Choroid plexus epithelial cell (primary cell): ENCODE results near the gene LRRC47.
"Not testable (repeated sequence)": the region's sequence is repeated elsewhere in the genome, so short reads cannot be mapped to it uniquely, and the experiment has no call there.

ENCODE experiments used
- DNase-seq: peaks from one replicate; pipeline ENCODE4 v3.0.0-alpha.2; 2010; ENCODE audit warnings: low read depth
- H3K4me3 ChIP-seq: 2 replicates; pipeline ENCODE4 v1.5.1; 2011; ENCODE audit warnings: low read depth, mild to moderate bottlenecking, control low read depth, low read length, moderate library complexity
- CTCF ChIP-seq: conservative IDR thresholded peaks from 2 replicates; pipeline ENCODE4 v1.5.1; 2011; ENCODE audit warnings: low read depth, mild to moderate bottlenecking, control low read depth, inconsistent platforms, low read length, moderate library complexity

LRRC47 gene

GRCh38 chr1:3816331-3817137, 20.2 kb upstream of the LRRC47 start:
- DNase-seq, result no peak
- TF ChIP-seq CTCF, result no peak
- H3K4me3 ChIP-seq, result no peak overlapping the region

GRCh38 chr1:3814771-3815561, 18.7 kb upstream of the LRRC47 start:
- no peak overlapping the region for H3K4me3 ChIP-seq
- DNase-seq, result no peak
- no peak for TF ChIP-seq CTCF

GRCh38 chr1:3814065-3814464, 17.8 kb upstream of the LRRC47 start:
- no peak for TF ChIP-seq CTCF
- DNase-seq, result no peak
- no peak overlapping the region for H3K4me3 ChIP-seq

- no peak overlapping the region for H3K4me3 ChIP-seq
- DNase-seq, result no peak
- no peak for TF ChIP-seq CTCF
Measured at GRCh38 chr1:3811595-3811911, 15.3 kb upstream of the LRRC47 start.

GRCh38 chr1:3810149-3810761, 14.0 kb upstream of the LRRC47 start:
- not testable (repeated sequence) for H3K4me3 ChIP-seq, DNase-seq

- TF ChIP-seq CTCF, result no peak
- DNase-seq, result no peak
- H3K4me3 ChIP-seq, result no peak overlapping the region
Measured at GRCh38 chr1:3809680-3810079, 13.4 kb upstream of the LRRC47 start.

GRCh38 chr1:3807769-3808168, 11.5 kb upstream of the LRRC47 start:
- no peak for TF ChIP-seq CTCF
- no peak overlapping the region for H3K4me3 ChIP-seq
- DNase-seq, result no peak
